GM04504 (cell line): ENCODE data around the gene ZNF177.
A peak's percentile ranks its signal among the peaks of the same experiment; 100 is the strongest.
"Not testable (repeated sequence)": the region's sequence is repeated elsewhere in the genome, so short reads cannot be mapped to it uniquely, and the experiment has no call there.

ENCODE experiments used
- DNase-seq: peaks from one replicate; pipeline ENCODE4 v3.0.0-alpha.2; 2012; ENCODE audit warnings: low read depth

The ZNF177 gene

DNA sequence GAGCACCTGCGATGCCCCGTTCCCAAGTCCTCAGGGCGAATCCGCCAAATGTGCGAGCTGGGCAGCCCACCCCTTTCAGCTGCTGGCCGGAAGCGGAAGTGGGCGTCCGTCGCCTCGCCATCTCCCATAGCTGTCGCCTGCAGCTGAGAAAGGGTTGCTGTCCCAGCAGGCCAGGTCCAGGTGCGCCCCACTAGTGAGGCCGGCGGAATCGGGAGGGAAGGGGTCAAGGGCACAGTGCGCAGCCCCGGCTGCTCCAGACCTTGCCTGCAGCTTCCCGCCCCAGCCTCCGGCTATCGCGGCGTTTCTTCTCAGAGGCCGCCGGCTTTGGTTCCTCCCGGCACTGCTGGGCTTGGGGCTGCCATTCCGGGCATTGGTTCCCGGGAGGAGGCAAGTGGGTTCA, at the start of gene ZNF177:
Gene ZNF177 (plus strand): TSS at position 109 of the 400 bp plus-strand sequence. CDS start 15,299 bp downstream, outside the sequence.
- DNase-seq: no peak

DNA sequence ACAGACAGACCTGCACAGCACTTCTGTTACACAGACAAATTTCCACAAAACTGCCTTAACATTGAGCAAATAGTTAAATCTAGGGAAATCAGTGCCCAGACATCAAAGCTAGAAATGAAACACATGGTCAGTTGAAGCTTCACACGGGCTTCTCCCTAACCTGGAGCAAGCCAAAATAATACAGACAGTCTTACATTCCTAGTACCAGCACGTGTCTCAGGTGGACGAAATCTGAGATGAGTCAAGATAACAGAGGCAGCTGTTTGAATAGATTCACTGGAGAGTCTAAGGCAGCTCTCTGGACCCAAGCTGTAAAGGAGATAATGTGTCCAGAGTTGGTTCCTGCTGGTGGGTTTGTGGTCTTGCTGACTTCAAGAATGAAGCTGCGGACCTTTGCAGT, 49.1 kb upstream of the ZNF177 start:
- no peak for DNase-seq

DNA sequence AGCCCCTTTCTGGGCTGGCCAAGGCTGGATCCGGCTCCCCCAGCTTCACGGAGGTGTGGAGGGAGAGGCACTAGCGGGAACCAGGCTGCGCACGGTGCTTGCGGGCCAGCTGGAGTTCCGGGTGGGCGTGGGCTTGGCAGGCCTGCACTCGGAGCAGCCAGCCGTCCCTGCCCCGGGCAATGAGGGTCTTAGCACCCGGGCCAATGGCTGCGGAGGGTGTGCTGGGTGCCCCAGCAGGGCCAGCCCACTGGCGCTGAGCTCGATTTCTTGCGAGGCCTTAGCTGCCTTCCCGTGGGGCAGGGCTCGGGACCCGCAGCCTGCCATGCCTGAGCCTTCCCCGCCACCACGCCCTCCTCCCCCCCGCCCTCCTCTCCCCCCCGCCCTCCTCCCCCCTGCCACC, 41.5 kb upstream of the ZNF177 start:
- DNase-seq: no peak

DNA sequence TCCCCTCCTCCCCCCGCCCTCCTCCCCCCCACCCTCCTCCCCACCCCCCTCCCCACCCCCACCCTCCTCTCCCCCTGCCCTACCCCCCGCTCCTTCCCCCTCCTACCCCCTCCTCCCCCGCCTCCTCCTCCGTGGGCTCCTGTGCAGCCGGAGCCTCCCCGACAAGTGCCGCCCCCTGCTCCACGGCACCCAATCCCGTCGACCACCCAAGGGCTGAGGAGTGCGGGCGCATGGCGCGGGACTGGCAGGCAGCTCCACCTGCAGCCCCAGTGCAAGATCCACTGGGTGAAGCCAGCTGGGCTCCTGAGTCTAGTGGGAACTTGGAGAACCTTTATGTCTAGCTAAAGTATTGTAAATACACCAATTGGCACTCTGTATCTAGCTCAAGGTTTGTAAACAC, 41.1 kb upstream of the ZNF177 start:
- DNase-seq: not testable (repeated sequence)

- not testable (repeated sequence) for DNase-seq
Observed at GRCh38 chr19:9322201-9322600, 40.6 kb upstream of the ZNF177 start.

GRCh38 chr19:9323557-9323918, 39.3 kb upstream of the ZNF177 start:
- peak; percentile 45 for DNase-seq

DNA sequence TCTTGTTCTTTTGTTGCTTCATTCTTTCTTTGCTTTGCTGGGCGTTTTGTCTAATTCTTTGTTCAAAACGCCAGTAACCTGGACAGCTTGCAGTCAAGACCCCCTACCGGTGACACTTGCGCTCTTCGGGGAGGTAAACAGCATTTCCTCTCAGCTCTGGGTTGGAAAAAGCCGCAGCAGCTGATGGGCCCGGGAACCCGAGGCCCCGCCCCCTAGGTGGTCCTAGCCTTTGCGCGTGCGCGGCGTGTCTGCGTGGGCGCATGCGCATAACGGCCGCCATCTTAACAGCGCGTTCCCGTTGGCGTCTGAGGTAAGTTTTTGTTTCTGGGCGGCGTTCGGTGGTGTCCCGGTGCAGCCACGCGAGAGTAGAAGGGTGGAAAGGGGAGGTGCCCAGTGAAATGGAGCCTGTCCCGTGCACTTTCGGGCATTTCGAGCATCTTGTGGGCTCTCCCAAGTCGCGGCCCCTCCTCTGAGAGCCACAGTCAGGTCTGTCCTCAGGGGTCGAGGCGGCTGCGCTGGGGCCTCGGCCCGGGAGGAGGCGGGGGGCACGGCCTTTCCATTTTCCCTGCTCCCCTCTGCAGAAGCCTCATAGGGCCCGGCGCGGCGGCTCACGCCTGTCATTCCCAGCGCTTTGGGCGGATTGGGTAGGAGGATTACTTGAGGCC, 38.8 kb upstream of the ZNF177 start, which contains the start of gene ZNF559:
Gene ZNF559 (plus strand): TSS at position 261 of the 665 bp plus-strand sequence. CDS start 14,371 bp downstream, outside the sequence.
- DNase-seq: peak; percentile 90

DNA sequence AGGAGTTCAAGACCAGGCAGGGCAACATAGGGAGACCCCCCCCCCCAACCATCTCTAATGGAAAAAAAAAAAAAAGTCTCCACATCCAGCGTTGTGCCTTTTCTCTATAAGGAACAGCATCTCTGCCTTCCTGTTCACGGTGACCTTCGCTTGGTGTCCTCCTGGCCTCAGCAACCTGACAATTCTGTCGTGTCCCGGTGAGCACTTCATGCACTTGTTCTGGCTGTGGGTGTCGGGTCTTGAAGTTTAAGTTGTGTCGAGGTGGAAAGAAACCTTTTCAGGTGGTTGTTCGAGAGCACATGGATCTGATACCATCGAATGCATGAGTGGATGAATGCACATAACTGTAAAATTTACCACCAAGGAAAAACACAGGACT, 38.2 kb upstream of the ZNF177 start:
- DNase-seq: no peak

GRCh38 chr19:9329999-9330398, 32.8 kb upstream of the ZNF177 start:
- DNase-seq: no peak

DNA sequence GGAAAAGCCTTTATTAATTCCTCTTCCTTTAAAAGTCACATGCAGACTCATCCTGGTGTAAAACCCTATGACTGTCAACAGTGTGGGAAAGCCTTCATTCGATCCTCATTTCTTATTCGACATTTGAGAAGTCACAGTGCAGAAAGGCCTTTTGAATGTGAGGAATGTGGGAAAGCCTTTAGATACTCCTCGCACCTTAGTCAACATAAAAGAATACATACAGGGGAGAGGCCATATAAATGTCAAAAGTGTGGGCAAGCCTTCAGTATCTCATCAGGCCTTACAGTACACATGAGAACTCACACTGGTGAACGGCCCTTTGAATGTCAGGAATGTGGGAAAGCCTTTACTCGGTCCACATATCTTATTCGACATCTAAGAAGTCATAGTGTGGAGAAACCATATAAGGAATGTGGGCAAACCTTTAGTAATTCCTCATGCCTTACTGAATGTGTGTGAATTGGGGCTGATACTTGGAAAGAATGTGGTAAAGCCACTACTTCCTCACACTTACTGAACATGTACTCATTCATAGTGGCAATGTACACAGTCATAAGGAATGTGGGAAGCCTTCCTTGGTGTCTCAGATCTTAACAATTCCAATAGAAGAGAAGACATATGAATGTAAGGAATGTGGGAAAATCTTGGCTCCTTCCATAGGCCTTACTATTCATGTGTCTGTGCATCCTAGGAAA, 20.1 kb upstream of the ZNF177 start:
- DNase-seq: no peak

DNA sequence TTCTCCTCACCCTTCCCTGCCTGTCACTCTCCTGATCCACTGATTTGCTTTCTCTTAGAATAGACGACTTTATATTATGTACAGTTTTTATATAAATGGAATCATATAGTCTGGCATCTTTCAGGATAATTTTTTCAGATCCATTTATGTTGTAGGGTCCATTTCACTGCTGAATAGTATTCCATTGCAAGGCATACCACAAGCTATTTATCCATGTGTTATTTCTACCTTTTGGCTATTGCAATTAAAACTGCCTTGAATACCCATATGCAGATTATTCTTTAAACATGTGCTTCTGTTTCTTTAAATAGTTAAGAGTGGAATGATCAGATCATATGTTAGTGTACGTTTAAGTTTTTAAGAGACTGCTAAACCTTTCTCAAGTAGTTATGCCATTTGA, 17.8 kb upstream of the ZNF177 start:
- no peak for DNase-seq

- DNase-seq: no peak
Observed at GRCh38 chr19:9348253-9348652, 14.6 kb upstream of the ZNF177 start.

DNA sequence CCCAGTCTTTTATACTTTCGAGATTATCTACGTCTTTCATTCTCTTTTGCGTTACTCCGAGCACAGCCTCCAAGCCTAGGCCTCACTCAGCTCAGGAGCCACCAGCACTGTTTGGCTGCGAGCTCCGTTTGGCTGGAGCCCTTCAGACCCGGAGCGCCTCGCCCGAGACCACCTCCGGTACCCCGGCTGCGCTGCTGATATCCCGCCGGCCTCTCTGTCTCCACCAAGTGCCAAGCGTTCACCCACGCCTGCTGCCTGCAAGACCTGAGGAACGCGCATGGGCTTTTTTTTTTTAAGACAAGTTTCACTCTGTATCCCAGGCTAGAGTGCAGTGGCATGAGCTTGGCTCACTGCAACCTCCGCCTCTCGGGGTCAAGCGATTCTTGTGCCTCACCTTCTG, 14.1 kb upstream of the ZNF177 start:
- no peak for DNase-seq

DNA sequence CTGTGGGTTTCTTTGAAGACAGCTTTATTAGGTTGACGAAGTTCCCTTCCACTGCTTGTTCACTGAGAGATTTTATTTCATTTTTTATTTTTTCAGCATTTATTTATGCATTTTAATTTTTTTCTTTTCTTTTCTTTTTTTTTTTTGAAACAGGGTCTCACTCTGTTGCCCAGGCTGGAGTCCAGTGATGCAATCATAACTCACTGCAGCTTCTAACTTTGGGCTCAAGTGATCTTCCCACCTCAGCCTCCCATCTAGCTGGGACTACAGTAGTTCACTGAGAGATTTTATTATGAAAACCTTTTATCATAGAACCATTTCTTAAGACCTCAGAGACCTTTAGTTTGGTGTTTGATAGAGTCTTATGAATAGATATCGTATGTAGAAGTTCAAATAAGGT, 10.3 kb upstream of the ZNF177 start:
- DNase-seq: no peak

DNA sequence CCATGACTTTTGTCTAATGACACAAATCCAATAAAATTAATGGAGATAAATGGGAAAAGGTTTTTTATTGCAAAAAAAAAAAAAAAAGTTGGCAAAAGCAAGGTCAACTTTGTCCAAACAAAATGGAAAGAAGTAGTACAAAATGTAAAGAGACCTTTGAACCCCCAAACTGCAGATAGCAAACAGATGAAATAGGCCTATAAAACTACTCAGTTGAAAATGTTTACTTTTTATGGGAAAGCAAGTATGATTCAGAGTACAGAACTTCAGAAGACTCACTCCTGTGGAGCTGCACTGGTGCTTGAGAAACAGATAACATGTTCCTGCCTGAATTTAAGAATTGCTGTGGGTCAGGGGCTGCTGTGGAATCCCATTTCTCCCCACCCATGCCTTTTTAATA, 9.8 kb upstream of the ZNF177 start:
- no peak for DNase-seq

GRCh38 chr19:9354651-9355050, 8.2 kb upstream of the ZNF177 start:
- DNase-seq: no peak

DNA sequence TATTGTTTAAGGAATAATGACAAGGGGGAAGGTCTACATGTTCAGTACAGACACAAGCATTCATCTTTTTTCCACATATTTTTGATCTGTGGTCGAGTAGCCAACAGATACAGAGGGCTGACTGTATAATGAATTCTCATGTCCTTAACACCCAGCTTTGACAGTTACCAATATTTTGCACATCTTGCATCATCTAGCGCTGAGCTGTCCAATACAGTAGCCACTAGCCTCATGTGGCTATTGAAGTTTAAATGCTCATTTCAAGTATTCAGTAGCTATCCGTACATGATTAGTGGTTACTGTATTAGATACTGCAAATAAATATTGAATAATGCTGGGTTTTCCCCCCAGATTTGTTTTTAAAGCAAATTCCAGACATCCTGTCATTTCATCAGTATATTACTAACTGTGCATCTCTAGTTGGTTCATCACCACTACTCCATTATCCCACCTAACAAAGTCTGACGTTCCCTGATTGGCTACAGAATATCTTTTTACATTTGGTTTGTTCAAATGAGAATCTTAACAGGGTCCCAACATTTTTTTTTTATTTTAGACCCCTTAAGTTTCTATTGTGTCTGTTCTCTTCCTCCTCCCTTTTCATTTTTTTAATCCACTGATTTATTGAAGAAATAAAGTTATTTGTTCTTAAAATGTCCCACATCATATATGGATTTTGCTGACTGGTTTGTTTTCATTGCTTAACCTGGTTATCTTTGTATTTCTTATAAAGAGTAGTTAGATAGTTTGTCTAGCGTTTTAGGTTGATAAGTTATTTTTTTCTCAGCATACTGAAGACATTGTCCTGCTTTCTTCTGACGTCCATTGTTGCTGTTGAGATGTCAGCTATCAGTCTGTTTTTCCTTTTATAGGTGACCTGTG, 8.2 kb downstream of the ZNF177 start:
- no peak for DNase-seq

GRCh38 chr19:9381361-9381785, 18.6 kb downstream of the ZNF177 start:
- DNase-seq: no peak

DNA sequence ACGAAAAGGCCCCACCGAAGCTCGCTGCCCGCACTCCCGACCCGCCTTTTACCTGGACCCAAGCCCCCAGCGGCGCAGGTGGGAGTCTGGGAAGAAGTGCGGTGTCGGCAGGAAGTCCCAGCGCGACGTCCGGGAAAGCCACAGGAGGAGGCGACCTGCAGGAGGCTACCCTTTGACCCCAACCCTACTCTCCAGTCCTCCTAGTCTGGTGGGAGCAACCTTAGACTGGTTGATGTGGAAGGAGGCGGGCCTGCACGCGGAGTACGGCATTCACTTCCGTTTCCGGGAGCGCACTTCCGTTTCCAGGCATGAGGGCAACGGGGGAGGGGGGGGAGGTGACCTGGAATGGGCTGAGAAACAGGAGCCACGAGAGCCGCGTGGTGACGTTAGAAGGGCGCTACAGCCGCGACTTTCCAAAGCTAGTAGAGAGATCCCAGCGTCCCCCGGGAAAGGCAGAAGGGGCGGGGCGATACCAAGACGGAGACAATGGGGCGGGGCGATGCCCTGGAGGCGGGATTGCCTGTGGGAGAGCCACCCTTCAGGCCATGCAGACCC, 44.1 kb downstream of the ZNF177 start:
- DNase-seq: peak; percentile 69

GRCh38 chr19:9407827-9408226, 45.0 kb downstream of the ZNF177 start:
- no peak for DNase-seq

GRCh38 chr19:9413240-9413954, 50.6 kb downstream of the ZNF177 start:
- DNase-seq: no peak

- no peak for DNase-seq
Observed at GRCh38 chr19:9427941-9428340, 65.1 kb downstream of the ZNF177 start.
